GM08714 (cell line): ENCODE measurements around the gene MAN1A1.
A peak's percentile ranks its signal among the peaks of the same experiment; 100 is the strongest.

Experiments
- H3K4me3 ChIP-seq: fragments of 200-500 bp; sonication (Bioruptor generic); 2 replicates; pipeline ENCODE4 v1.5.1; 2014; ENCODE audit warnings: mild to moderate bottlenecking, low read length, inconsistent platforms
- ZNF274 ChIP-seq: IDR thresholded peaks from 2 replicates; pipeline ENCODE4 v1.6.1; 2012; ENCODE audit warnings: mild to moderate bottlenecking, low read depth, low read length

Gene MAN1A1

GRCh38 chr6:119350202-119350951 is 816 bp upstream of the MAN1A1 start:
- H3K4me3 ChIP-seq = peak overlapping the region; percentile 82

DNA sequence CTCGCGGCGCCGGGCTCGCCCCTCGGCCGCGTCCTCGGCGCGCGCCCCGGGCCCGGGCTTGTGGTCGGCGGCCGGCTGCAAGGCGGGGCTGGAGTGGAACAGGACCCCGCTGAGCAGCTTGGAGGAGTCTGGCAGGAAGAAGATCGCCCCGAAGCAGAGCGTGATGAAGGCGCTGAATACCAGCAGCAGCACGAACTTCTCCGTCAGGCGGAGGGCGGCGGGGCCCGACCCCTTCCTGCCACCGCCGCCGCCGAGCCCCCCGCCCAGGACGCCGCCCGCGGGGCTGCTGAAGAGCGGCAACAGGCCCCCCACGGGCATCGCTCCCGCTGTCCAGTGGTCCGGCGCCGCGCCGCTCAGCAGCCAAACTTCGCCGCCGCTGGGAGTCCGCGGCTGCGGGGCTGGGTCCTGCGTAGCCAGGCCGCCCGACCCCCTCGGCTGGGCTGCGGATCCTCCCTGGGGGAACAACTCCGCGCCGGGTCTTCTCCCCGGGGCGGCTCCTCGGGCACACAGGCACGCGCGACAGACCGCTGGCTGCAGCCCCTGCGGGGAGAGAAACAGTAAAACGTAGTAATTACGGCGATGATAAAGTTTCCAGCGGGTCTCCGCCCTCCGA is 707 bp downstream of the MAN1A1 start:
- no peak for TF ChIP-seq ZNF274
- H3K4me3 ChIP-seq = peak overlapping the region; percentile 99

More at GRCh38 chr6:119350202-119350951, 816 bp upstream of the MAN1A1 start:
- TF ChIP-seq ZNF274 = no peak

DNA sequence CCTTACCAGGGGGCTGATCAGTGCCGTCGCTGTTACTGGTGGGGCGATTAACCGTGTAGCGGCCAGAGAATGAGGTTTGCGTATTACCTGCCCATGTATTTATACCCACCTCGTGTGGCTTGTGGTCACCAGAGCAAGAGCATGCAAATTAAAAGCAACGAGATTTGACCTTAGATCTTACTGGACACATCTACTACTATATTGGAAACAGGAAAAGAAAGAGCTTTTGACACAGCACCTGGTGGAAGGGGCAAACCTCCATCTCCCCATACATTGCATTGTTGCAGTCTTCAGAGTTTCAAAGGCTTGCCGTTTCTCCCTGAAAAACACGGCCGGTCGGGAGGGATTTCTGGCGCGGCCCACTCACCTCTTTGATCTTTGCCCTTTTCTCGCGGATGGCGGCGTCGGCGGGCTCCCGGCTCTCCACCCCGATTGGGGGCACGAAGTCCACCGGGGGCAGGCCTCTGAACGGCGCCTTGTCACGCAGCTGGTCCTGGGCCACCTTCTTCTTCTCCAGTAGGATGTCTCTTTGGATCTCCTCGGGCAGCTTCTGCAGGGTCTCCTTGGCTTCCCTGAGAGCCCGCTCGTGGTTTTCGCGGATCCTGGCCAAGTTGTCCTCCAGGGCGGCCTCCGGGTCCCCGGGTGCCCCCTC is 1.3 kb downstream of the MAN1A1 start:
- no peak for TF ChIP-seq ZNF274
- H3K4me3 ChIP-seq = peak overlapping the region; percentile 99

GRCh38 chr6:119347466-119348095 is 2.0 kb downstream of the MAN1A1 start:
- no peak for TF ChIP-seq ZNF274
- peak overlapping the region; percentile 99 for H3K4me3 ChIP-seq

- peak overlapping the region; percentile 99 for H3K4me3 ChIP-seq
Observed at GRCh38 chr6:119346936-119347335, 2.6 kb downstream of the MAN1A1 start.

DNA sequence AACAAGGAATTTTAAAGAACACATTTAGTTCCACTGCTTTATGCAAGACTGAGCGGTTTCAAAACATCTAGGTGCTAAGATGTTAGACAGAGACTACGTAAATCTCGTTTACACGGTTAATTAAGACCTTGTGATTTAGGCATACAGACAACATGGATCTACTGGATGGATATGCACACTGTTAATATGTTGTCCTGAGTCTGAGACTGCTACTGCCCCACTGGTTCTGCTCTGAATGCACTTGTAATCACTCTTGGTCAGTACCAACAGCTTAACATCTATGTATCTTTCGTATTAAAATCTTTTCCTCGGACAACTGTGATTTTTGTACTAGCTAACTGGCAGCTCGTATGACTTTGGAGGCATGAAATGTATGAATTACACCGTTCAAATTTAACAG is 3.1 kb downstream of the MAN1A1 start:
- peak overlapping the region; percentile 99 for H3K4me3 ChIP-seq
- no peak for TF ChIP-seq ZNF274

More at GRCh38 chr6:119346936-119347335, 2.6 kb downstream of the MAN1A1 start:
- TF ChIP-seq ZNF274 = no peak

GRCh38 chr6:119345114-119345513 is 4.4 kb downstream of the MAN1A1 start:
- peak overlapping the region; percentile 33; the same call in 1 of the 2 replicates for H3K4me3 ChIP-seq
- TF ChIP-seq ZNF274 = no peak

DNA sequence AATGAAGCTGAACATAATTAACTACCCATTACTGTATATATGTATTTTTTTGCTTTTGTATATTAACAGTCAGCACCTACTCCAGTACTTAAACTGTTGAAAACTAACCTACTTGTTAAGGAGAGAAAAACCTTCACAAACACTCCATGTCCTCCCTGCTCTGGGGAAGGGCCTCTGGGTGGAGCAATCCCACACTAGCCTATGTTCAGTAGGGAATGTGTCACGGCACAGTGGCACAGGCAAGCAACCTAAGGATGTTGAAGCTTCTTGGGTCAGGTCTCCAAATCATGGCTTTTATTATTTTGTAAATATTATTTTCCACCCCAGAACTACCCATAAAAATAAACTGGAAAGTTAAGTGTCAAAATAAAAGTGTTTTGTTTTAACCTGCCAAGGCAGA is 5.3 kb downstream of the MAN1A1 start:
- no peak overlapping the region; the same call in 1 of the 2 replicates for H3K4me3 ChIP-seq
- TF ChIP-seq ZNF274 = no peak

DNA sequence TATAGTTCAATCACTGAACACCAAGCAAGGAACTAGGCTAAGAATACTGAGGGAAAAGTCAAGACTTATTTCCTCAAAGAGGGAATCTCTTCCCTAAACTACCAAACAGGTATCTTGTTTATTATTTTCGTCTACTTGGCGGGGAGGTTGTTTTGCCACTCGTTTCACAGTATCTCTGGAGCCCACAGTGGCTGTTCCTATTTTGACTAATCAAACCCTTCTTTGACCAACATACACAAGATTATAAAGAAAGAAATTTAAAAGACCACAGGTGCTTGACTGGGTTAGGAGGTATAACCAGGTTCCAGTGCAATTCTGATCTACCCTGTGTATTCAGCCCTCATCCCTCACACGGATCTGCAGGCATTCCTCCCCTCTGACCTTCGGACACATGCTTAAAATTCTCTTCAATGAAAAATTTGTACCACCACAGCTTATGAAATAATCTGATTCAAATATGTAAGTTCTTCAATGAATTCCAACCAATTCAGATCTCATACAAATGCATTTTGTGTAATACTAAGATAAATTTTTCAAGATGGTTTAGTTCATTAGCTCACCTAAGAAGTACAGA is 5.9 kb downstream of the MAN1A1 start:
- no peak overlapping the region for H3K4me3 ChIP-seq
- no peak for TF ChIP-seq ZNF274

- no peak for TF ChIP-seq ZNF274
- H3K4me3 ChIP-seq = no peak overlapping the region
Observed at GRCh38 chr6:119343167-119343566, 6.4 kb downstream of the MAN1A1 start.

DNA sequence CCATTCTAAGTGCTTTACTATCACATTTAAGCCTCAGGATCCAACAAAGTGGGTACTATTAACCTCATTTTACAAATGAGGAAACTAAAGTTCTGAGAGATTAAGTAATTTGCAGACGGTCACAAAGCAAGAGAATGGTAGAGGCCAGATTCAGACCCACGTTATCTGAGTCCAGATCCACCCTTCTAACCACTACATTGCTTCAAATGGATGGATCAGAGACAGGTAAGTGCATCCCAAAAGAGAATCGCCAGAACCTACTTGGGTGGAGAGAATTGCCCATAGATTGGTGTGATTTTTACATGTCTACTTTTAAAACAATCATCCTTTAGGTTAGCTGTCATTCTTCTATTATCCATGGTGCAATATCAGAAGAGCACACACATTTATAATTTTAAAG is 7.1 kb downstream of the MAN1A1 start:
- no peak for TF ChIP-seq ZNF274
- H3K4me3 ChIP-seq = no peak overlapping the region

GRCh38 chr6:119340796-119341487 is 8.6 kb downstream of the MAN1A1 start:
- TF ChIP-seq ZNF274 = no peak
- H3K4me3 ChIP-seq = no peak overlapping the region

DNA sequence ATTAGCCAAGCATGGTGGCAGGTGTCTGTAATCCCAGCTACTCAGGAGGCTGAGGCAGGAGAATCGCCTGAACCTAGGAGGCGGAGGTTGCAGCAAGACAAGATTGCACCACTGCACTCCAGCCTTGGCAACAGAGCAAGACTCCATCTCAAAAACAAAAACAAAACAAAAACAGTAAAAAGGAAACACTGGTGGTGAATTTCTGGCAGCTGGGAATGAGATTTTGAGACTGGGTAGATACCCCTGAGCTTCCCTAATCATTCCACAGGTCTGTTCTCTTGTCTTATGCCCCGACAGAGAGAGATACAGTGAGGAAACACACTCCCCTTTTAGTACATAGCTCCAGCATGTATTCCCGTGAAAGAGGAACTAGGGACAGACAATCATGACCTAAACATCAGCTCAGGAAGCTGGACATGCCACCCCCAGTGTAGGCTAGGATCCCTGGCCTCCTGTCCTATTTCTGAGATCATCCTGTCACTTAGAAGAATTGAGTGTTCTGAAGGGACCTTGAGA is 9.6 kb downstream of the MAN1A1 start:
- no peak for TF ChIP-seq ZNF274
- no peak overlapping the region for H3K4me3 ChIP-seq
